ENCODE results near the gene TM9SF4. TPM values are rescaled to one million over a fixed set of nuclear protein-coding genes. Genes with fewer than 3 reads are reported as not detected.

The TM9SF4 gene
- total RNA-seq, 1 donor from 2014 or later = 39.6 TPM

- H3K27me3 ChIP-seq (ENCODE audit: control insufficient read depth, insufficient read depth, low read length) = no peaks in the 10 kb centered on the region
- TF ChIP-seq CTCF (IDR thresholded peaks at IDR 0.05; ENCODE audit: insufficient read depth, low read length, poor library complexity, severe bottlenecking) = no peak
- peak overlapping the region; percentile 100 for H3K4me3 ChIP-seq (ENCODE audit: low read depth, low read length)
- no peak for DNase-seq (ENCODE audit: low read depth)
- peaks cover 3% of the 10 kb centered on the region for H3K36me3 ChIP-seq (ENCODE audit: control insufficient read depth, insufficient read depth, low read length)
Measured at GRCh38 chr20:32208499-32209154, 99.1 kb downstream of the TM9SF4 start.

GRCh38 chr20:32209850-32210605, 100.5 kb downstream of the TM9SF4 start:
- Histone ChIP-seq H3K4me3 (ENCODE audit: low read depth, low read length) (no peak overlapping the region), H3K27me3 (ENCODE audit: control insufficient read depth, insufficient read depth, low read length) (no peaks in the 10 kb centered on the region), H3K36me3 (ENCODE audit: control insufficient read depth, insufficient read depth, low read length) (peaks cover 3% of the 10 kb centered on the region)
- no peak for TF ChIP-seq CTCF (IDR thresholded peaks at IDR 0.05; ENCODE audit: insufficient read depth, low read length, poor library complexity, severe bottlenecking)
- no peak for DNase-seq (ENCODE audit: low read depth)

GRCh38 chr20:32213870-32214269, 104.4 kb downstream of the TM9SF4 start:
- Histone ChIP-seq H3K27me3 (ENCODE audit: control insufficient read depth, insufficient read depth, low read length) (no peaks in the 10 kb centered on the region), H3K36me3 (ENCODE audit: control insufficient read depth, insufficient read depth, low read length) (peaks cover 3% of the 10 kb centered on the region), H3K4me3 (ENCODE audit: low read depth, low read length) (no peak overlapping the region)
- no peak for TF ChIP-seq CTCF (IDR thresholded peaks at IDR 0.05; ENCODE audit: insufficient read depth, low read length, poor library complexity, severe bottlenecking)
- no peak for DNase-seq (ENCODE audit: low read depth)

- H3K36me3 ChIP-seq (ENCODE audit: control insufficient read depth, insufficient read depth, low read length) = peaks cover 2% of the 10 kb centered on the region
- no peak for DNase-seq (ENCODE audit: low read depth)
- TF ChIP-seq CTCF (IDR thresholded peaks at IDR 0.05; ENCODE audit: insufficient read depth, low read length, poor library complexity, severe bottlenecking) = no peak
Measured at GRCh38 chr20:32215147-32215546, 105.6 kb downstream of the TM9SF4 start.

GRCh38 chr20:32215729-32216128, 106.2 kb downstream of the TM9SF4 start:
- H3K4me3 ChIP-seq (ENCODE audit: low read depth, low read length) = no peak overlapping the region
- no peak for TF ChIP-seq CTCF (IDR thresholded peaks at IDR 0.05; ENCODE audit: insufficient read depth, low read length, poor library complexity, severe bottlenecking)
- peaks cover 2% of the 10 kb centered on the region for H3K36me3 ChIP-seq (ENCODE audit: control insufficient read depth, insufficient read depth, low read length)
- no peak for DNase-seq (ENCODE audit: low read depth)
- H3K27me3 ChIP-seq (ENCODE audit: control insufficient read depth, insufficient read depth, low read length) = no peaks in the 10 kb centered on the region

More at GRCh38 chr20:32215147-32215546, 105.6 kb downstream of the TM9SF4 start:
- H3K4me3 ChIP-seq (ENCODE audit: low read depth, low read length) = no peak overlapping the region
- H3K27me3 ChIP-seq (ENCODE audit: control insufficient read depth, insufficient read depth, low read length) = no peaks in the 10 kb centered on the region
